Measurements from ENCODE around the gene CHGA.

GRCh38 chr14:92906823-92907222 lies 16.1 kb upstream of the CHGA start:
- TF ChIP-seq CTCF (IDR thresholded peaks at IDR 0.05) (no peak), POLR2AphosphoS5 (IDR thresholded peaks at IDR 0.05; ENCODE audit: insufficient read depth in 1 of 2, low read depth in 1 of 2) (no peak)
